Measurements from ENCODE around the gene POTEB2.
"Not testable (repeated sequence)": the region's sequence is repeated elsewhere in the genome, so short reads cannot be mapped to it uniquely, and the experiment has no call there.

DNA sequence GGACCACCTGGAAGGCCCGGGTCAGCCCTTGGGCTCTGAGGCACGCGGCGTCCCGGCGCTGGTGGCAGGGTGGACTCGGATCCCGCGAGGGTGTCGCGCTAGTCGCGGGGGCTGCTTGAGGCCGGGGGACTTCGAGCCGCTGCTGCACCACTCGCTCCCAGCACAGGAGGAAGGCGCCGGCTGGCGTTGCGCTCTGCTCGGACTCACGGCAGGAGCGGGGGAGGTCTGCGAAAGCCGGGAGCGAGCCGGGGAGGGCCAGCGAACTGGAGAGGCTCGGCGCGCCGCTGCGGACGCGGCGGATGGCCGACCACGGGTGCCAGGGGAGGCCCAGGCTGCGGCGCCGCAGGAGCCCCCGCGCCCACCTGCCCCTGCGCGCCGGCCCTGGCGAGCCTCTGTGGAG lies 12.3 kb upstream of the POTEB2 start:
- not testable (repeated sequence) for TF ChIP-seq POLR2A (IDR thresholded peaks at IDR 0.05)
- TF ChIP-seq, protein P1, sequence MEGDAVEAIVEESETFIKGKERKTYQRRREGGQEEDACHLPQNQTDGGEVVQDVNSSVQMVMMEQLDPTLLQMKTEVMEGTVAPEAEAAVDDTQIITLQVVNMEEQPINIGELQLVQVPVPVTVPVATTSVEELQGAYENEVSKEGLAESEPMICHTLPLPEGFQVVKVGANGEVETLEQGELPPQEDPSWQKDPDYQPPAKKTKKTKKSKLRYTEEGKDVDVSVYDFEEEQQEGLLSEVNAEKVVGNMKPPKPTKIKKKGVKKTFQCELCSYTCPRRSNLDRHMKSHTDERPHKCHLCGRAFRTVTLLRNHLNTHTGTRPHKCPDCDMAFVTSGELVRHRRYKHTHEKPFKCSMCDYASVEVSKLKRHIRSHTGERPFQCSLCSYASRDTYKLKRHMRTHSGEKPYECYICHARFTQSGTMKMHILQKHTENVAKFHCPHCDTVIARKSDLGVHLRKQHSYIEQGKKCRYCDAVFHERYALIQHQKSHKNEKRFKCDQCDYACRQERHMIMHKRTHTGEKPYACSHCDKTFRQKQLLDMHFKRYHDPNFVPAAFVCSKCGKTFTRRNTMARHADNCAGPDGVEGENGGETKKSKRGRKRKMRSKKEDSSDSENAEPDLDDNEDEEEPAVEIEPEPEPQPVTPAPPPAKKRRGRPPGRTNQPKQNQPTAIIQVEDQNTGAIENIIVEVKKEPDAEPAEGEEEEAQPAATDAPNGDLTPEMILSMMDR (IDR thresholded peaks at IDR 0.05): not testable (repeated sequence)

Data from esophagus squamous epithelium (tissue), 4 donors.